Measurements from ENCODE around the gene TRIM32. TPM values are rescaled to one million over a fixed set of nuclear protein-coding genes. Genes with fewer than 3 reads are reported as not detected.

The TRIM32 gene
- total RNA-seq, 3 donors from 2014 or later: 11.8 to 21.5 (median 20.0) TPM

- H3K4me3 ChIP-seq: no peak overlapping the region
- H3K4me1 ChIP-seq (ENCODE audit: low read depth): no peaks in the 10 kb centered on the region
- no peak for TF ChIP-seq CTCF (IDR thresholded peaks at IDR 0.05)
- no peak for DNase-seq
- ATAC-seq: no peak
- H3K36me3 ChIP-seq (ENCODE audit: low read depth): no peaks in the 10 kb centered on the region
- intact Hi-C loops (cut with DNase I, micrococcal nuclease): no loop called here
- H3K9me3 ChIP-seq: no peaks in the 10 kb centered on the region
Measured at GRCh38 chr9:116706310-116707290, 19.5 kb downstream of the TRIM32 start.

GRCh38 chr9:116712781-116713180, 25.7 kb downstream of the TRIM32 start:
- intact Hi-C loops (cut with DNase I, micrococcal nuclease): no loop called here
- no peaks in the 10 kb centered on the region for H3K9me3 ChIP-seq
- no peak for TF ChIP-seq CTCF (IDR thresholded peaks at IDR 0.05)
- no peaks in the 10 kb centered on the region for H3K4me1 ChIP-seq (ENCODE audit: low read depth)
- H3K4me3 ChIP-seq: no peak overlapping the region
- H3K36me3 ChIP-seq (ENCODE audit: low read depth): no peaks in the 10 kb centered on the region
- ATAC-seq (no peak), DNase-seq (no peak)

- no peak for DNase-seq
- TF ChIP-seq CTCF (IDR thresholded peaks at IDR 0.05): no peak
- intact Hi-C loops (cut with DNase I, micrococcal nuclease): no loop called here
- ATAC-seq: no peak
- Histone ChIP-seq H3K4me3 (no peak overlapping the region), H3K9me3 (no peaks in the 10 kb centered on the region), H3K4me1 (ENCODE audit: low read depth) (no peaks in the 10 kb centered on the region), H3K36me3 (ENCODE audit: low read depth) (no peaks in the 10 kb centered on the region)
Measured at GRCh38 chr9:116713271-116713670, 26.2 kb downstream of the TRIM32 start.

- no peak for DNase-seq
- H3K36me3 ChIP-seq (ENCODE audit: low read depth): no peaks in the 10 kb centered on the region
- intact Hi-C loops (cut with DNase I, micrococcal nuclease): no loop called here
- no peaks in the 10 kb centered on the region for H3K4me1 ChIP-seq (ENCODE audit: low read depth)
- H3K9me3 ChIP-seq: no peaks in the 10 kb centered on the region
- ATAC-seq: no peak
- H3K4me3 ChIP-seq: no peak overlapping the region
- TF ChIP-seq CTCF (IDR thresholded peaks at IDR 0.05): no peak
Measured at GRCh38 chr9:116715751-116716150, 28.6 kb downstream of the TRIM32 start.

- no peak for TF ChIP-seq CTCF (IDR thresholded peaks at IDR 0.05)
- Histone ChIP-seq H3K36me3 (ENCODE audit: low read depth) (no peaks in the 10 kb centered on the region), H3K4me1 (ENCODE audit: low read depth) (no peaks in the 10 kb centered on the region), H3K9me3 (no peaks in the 10 kb centered on the region), H3K4me3 (no peak overlapping the region)
- DNase-seq: no peak
- no peak for ATAC-seq
- intact Hi-C loops (cut with DNase I, micrococcal nuclease): no loop called here
Measured at GRCh38 chr9:116716438-116716837, 29.3 kb downstream of the TRIM32 start.
